DMS 273 treated with DMSO at 0.1 percent for 48 hours (cell line): ENCODE measurements around the gene CDH23.
"Not testable (repeated sequence)": the region's sequence is repeated elsewhere in the genome, so short reads cannot be mapped to it uniquely, and the experiment has no call there.

Experiments
- DNase-seq: peaks from one replicate; lab custom pipeline; 2025; lab: John Stamatoyannopoulos, UW

Gene CDH23

DNA sequence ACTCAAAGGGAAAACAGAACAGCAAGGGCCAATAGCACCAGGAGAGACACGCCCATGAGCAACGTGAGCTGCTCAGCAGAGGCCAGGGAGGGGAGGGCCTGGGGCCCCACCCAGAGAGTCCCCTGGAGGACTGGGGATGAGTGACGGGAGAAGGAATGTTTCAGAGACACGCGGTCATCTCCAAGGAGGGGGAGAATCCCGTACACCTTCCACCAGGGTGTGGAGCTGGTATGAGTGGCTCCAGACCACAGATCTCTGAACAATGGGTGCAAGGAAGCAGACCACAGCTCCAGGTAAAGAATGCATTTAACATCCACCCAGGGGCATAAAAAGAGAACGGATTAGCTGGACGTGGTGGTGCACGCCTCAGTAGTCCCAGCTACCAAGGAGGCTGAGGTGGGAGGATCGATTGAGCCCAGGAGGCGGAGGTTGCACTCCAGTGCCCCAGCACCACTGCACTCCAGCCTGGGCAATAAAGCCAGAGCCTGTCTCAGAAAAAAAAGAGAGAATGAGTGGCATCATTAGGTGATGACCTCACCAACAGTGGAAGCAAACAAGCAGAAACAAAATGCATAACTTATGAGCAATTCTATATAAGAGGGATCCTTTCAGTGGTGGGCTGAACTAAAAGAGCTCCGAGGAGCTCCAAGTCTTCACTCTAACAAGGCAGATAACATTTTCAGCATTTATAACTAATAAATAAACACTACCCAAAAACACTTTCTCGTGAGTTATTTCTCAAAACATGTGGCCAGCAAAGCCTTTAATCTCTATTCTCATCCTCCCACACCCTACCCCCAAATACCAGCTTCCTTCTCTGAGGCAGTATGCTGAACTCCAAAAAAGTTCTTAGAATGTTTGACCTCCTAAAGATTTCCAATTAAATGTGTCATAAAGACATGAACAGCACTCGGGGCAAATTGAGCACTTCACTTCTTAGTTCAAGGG is 441.8 kb downstream of the CDH23 start:
- no peak for DNase-seq

DNA sequence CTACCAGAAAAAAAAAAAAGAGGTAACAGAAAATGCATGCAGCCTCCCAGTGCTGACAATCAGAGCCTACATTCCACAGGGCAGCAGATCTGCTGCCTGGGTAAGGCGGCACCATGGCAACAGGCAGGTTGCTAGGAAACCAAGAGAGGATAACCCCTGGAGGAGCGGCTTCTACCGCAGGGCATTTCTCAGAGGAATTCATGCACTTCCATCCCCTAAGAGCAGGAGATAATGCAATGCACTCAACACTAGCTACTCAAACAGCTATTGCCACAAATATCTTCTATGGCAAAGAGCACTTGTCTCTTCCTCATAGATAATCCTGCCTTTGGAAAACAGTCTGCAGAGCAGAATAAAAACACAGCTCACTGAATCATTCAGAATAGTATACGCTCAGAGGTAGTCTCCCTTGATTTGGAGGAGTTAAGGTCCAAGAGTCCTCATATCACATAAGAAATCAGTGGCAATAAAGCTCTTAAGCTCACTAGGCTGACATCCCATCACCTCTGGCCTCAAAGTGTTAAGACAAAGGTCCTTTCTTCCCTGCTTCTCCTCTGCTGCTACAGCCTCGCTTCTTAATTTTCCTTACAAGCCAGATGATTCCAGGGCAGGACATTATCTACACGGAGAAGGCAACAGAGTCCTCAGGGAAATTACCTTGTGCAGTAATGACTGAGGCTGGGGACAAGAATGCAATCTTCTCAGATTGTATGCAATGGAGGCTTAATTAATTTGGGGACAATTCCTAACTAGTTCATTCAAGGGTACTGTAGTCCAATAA is 443.6 kb downstream of the CDH23 start:
- DNase-seq, result peak; percentile 57

DNA sequence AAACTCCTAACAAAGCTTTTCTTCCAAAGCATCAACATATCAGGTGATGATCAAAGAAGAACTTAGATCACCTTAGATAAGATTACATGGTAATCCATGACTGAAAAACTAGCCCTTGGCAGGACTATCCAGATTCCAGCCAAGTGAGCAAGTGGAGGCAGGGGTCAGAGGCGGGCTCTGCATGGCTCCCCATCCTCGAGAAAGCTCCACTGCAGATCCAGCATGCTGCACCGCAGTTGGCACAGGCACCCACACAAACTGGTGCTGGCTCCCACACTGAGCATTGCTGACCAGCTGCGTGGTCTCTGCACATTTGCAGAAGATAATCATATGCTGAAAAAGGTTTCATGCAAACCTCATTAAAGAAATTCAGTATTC is 444.2 kb downstream of the CDH23 start:
- no peak for DNase-seq

DNA sequence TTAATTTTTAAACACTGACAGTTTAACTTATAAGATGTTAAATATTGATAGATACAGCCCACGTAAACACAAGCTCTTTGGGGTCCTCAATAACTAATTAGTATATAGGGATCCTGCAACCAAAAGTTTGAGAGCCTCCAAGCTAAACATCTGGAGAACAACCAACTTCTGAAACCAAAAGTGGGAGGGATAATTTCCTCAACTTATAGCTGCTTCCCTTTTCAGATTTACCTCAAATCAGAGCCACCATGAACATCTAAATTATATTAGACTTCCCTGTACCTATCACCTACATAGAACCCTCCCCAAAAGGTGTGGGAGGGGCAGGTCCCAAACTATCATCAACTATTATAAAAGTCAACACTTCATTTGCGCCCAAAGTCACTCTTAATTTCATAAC is 445.7 kb downstream of the CDH23 start:
- DNase-seq, result no peak

DNA sequence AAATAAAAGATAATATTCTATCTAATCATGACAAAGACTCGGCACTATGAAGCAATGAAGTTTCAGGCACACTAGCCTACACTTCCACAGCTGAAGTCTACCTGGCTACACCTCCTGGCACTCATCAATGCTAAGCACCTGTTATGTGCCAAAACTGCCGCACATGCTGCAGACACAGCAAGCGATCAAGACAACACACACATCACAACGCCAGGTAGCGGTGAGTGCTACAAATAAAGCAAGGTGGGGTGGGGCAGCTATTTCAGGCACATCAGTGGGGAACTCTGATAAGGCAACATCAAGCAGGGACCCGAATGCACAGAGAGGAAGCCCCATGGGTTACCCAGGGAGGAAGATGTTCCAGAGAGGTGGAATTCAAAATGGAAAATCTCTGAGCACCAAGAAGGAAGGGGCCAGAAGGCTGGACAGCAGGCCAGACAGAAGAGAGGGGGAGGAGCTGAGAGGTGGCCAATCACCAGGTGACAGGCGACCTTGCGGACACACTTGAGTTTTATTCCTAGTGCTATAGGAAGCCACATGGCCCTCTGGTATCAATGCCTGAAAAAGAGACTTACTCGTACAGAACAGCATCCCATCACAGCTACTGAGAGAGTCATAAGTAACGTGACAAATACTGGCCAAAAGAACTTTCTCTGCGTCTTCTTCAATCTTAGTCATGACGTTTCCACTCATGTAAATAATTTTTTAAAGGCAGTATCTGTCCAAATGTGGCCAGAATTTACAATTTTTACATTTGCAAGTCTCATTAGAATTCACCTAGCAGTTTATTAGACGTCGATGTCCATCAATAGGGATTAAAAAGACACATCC is 446.4 kb downstream of the CDH23 start:
- no peak for DNase-seq

DNA sequence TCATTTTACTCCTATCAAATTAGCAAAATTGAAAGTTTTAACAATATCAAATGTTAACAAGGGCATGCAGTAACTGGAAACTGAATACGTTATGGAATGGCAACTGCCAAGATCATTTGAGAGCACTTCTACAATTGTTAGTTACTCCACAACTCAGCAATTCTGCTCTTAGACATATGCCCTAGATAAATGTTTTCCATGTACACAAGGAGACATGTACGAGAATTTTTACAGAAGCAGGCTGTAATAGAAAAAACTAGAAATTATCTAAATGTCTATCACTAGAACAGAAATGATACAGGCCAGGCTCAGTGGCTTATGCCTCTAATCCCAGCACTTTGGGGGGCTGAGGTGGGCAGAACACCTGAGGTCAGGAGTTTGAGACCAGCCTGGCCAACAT is 447.4 kb downstream of the CDH23 start:
- no peak for DNase-seq

DNA sequence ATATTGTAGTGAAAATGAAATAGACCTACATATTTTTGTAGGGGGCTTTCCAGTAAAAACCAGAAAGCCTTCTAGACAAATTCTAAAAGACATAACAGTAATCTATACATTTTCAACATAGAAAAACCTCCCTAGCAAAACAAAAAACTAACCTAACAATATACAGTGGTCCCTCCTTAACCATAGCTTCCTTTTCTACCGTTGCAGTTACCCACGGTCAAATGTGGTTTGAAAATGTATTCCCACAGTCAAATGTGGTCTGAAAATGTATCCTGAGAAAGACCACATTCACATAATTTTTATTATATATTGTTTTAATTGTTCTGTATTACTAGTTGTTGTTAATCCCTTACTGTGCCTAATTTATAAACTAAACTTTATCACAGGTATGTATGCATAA is 448.0 kb downstream of the CDH23 start:
- DNase-seq, result no peak

DNA sequence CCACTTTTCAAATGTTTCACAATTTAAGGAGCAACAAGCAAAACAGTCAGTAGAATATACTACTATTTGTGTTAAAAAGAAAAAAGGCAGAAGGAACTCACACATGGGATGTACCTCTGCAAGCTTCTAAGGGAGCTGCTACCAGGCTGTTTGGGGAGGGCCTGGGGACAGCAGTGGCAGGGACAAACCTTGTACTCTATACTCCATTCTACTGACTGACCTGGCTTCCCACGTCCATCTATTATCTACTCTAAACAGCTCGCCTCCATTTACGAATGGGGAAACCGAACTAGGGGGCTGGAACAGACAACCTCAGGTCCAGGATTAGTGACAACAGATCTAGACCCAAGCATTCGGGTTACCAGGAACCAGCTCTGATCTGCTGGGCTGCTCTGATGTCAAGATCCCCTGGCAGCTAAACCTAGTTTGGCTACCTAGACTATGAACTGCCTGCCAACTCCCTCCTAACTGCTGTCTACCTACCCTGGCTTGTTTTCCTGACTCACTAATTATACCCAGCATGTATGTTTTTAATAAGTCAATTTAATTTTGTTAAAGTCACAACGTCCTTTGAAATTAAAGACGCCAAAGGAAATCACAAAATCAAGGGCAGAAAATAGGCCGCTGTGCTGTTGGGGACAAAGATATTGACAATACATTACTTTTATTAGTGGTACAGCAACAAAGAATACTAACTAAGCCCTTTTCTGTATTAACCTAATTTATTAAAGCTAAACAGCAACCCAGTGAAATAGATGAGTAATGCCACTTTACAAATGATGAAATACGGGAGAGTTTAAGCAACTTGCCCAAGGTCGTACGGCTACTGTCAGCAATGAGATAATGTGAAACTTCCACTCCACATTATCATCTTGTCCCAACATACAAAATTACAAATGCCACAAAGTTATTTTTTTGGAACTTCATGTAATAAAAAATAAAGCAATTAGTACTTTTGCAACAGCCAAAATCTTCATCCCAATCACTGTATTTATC is 449.0 kb downstream of the CDH23 start:
- no peak for DNase-seq

DNA sequence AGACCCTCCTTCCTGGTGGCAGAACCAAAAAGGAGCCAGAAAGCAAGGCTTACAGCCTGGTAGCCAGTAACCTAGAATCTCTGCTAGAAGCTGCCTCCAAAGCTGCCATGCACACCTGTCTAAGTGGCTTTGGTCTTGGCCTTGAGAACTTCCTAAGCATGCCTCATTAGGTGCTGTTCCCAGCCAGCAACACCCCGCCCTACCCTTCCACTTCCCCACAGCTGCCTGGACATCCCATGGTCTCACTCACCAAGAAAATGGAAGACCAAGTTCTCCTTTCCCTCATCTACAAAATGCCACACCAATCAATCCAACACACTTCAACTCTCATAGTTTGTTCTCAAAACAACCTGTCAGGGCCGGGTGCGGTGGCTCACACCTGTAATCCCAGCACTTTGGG is 450.1 kb downstream of the CDH23 start:
- DNase-seq, result no peak

DNA sequence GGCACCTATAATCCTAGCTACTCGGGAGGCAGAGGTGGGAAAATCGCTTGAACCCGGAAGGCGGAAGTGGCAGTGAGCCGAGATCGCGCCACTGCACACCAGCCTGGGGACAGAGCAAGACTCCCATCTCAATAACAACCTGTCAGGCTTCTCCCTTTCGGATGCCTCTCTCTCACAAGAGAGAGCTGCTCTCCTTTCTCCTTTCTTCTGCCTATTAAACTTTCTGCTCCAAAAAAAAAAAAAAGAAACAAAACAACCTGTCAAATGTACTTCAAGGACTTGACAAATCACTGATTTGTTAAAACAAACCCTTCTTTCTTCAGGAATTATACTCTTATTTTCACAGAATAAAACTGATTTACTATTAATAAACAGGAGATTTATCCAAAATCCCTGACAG is 450.7 kb downstream of the CDH23 start:
- no peak for DNase-seq

DNA sequence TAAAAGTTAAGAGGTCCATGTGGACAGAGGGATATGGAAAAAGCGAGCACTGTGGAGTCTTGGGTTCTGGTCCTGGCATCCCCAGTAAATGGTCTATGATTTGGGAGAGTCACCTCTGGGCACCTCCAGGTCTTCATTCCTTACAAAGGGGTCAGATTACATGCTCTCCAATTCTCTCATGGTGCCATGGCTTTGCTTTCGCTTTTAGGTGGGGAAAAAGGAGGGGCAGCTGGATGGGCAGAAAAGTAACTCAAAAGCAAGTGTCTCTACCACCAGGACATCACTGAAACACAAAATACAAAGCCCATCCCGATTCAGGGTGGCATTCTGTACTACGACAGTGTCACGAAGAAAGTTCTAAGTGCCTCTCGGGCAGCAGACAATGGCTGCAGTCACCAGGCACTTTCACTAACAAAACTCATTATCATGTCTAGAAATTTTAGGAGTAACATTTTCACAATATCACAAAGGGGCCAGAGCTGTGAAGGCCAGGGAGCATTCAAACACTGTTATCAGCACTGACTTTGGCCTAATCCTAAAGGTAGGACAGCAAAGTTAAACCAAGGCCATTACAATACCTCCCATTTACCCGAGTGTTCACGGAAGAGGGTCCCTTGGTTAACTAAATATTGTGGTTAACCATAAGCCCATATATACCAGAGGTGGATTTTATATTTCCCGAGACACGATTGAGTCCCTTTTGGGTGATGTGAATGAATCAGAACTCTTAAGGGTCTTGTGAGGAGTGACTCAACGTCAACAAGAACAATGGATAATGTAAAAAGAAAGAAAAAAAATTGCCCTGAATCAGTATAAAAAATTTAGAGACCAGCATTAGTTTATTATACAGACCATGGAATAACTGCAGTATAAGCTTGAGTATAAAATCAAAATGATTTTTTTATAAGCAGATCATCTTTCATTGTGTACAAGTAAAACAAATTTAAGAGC is 451.9 kb downstream of the CDH23 start:
- DNase-seq, result no peak

DNA sequence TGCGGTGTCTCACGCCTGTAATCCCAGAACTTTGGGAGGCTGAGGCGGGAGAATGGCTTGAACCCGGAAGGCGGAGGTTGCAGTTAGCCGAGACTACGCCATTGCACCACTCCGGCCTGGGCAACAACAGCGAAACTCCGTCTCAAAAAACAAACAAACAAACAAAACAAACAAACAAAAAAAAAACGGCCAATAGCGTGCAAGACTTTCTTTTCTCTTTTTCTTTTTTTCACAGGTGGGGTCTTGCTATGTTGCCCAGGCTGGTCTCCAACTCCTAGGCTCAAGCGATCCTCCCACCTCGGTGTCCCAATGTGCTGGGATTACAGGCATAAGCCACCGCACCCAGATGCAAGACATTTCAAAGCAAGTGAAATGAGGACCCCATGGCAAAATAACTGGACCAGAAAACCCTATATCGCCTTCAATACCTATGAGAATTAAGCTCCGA is 452.8 kb downstream of the CDH23 start:
- no peak for DNase-seq

DNA sequence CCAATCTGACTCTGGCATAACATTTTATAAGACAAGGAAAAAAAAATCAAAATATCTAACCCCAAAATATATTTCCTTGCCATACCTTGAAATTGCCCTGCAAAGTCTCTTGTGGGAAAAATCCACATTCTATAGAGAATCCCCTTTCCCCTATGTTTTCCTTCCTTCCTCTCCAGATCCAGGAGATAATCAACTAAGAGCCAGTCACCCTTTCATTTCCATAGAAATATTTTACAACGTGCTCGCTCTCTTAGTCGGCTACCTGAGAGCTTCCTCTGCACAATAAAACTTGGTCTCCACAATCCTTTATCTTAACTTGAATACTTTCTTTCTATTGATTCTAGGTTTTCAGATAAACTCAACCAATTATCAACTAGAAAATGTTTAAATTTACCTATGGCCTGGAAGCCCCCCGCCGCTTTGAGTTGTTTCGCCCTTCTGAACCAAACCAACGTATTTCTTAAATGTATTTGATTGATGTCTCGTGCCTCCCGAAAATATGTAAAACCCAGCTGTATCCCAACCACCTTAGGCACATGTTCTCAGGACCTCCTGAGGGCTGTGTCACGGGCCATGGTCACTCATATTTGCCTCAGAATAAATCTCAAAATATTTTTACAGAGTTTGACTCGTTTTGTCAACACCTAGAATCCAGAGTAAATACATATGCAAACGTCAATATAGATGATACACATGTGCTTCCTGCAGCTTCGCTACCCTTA is 453.5 kb downstream of the CDH23 start:
- no peak for DNase-seq

DNA sequence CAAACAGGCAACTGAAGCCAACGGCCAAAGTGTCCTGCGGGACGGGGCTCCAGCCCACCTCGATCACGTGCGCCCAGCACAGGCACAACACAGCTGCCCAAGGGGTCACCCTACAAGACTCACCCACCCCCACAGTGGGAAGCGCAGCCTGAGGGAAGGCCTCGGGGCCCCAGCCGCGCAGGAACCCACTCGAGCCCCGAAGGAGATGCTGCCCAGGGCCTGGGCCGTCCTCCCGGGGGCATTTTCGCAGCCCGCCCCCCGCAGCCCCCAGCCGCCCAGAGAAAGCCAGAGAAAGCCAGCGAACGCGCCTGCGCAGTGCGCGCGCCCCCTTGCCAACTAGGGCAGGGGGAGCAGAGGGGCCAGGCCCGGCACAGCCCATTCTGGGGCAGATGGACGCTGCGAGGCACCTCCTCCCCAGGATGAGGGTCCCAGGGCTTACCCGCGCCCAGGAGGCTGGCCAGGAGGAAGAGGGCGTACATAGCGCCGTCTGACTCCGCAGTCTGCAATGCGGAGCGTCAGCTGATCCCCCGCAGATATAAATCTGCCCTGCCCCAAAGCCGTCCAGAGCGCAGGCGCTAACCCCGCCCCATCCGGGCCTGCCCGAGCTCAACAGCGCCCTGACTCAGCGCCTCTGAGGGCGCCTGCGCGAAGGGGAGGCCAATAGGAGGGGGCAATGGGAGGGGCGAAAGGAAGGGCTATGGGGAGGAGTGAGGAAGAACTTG is 454.2 kb downstream of the CDH23 start, which contains the start of gene PSAP:
Gene PSAP (minus strand): TSS at position 509 of the 722 bp plus-strand sequence. CDS start 30 bp downstream, at position 479.
- peak; percentile 78 for DNase-seq

DNA sequence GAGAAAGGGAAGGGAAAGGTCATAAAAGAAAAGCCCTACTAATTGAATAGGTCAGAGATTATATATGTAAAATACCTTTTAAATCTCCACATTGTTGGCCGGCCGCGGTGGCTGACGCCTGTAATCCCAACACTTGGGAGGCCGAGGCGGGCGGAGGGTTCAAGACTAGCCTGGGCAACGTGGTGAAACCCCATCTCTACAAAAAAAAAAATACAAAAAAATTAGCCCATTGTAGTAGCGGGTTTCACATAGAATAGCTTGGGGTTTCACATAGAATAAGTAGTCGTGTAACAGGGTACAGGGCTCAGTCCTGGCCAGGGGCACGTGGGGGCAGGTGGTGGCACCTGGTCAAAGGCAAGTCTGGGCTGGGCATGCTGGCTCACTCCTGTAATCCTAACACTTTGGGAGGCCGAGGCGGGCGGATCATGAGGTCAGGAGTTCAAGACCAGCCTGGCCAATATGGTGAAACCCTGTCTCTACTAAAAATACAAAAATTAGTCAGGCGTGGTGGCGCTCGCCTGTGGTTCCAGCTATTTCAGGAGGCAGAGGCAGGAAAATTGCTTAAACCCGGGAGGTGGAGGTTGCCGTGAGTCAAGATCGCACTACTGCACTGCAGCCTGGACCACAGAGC is 454.9 kb downstream of the CDH23 start:
- not testable (repeated sequence) for DNase-seq

DNA sequence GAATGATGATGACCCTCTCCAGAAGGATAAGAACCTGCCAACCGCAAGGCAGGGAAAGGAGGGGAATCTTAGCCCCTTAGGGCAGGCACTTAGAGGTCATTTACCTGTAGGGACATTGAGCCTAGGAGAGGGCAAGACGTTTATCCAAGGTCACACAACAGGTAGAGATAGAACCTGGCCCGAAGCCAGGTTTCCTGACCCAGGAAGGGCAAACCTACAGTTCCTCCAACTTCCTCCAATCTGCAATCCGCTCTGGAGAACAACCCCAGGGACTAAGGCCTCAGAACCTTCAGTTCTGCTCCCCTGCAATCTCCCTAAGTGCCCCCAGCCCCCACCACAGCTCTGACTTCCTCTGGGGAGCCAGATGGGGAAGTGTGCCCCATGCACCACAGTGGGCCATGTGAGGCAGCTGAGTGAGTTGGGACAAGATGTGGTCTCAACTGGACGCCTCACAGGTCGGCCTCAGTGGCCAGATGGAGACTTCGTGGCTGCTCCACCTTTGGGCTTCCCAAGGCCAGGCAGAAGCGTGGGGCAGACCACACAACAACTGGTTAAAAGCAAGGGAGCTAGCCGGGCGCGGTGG is 455.7 kb downstream of the CDH23 start:
- no peak for DNase-seq

DNA sequence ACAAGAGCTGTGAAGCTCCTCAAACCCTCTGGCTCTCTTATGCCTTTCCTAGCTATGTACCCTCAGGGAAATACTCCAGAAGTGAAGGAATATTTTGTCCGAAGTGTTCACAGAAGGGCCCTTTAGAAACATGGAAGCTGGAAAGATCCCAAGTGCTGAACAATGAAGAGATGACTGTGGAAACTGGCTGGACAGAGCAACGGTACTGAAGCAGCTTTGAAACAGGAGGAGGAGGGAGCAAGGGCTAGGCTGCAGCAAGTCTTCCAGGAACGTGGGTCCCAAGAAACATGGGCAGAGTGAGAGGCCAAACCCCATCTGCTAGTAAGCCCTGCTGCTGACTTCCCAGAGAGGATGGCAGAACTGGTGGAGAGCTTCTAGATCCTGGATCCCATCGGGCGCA is 457.3 kb downstream of the CDH23 start:
- DNase-seq, result no peak
